Vagina (tissue), 2 donors: ENCODE results near the gene RAB8B.

ENCODE experiments used
- POLR2AphosphoS5 ChIP-seq, 2 donors: sonication (generic); formaldehyde crosslinking; IDR thresholded peaks; one replicate each; pipeline ENCODE4 v1.9.0; 2017; ENCODE audit warnings: antibody characterized with exemption in 2 of 2, mild to moderate bottlenecking in 2 of 2, low read depth in 1 of 2; ENCODE audit not compliant: insufficient read depth in 1 of 2
- TF ChIP-seq, protein P1 (sequence below), 3 experiments: fragments of 450-650 bp in 2 of 3; fragments of 200-600 bp in 1 of 3; sonication (generic) in 1 of 3; IDR thresholded peaks; one replicate each; pipeline ENCODE4 v1.5.1; 2017 to 2019; ENCODE audit warnings: antibody characterized with exemption in 3 of 3, mild to moderate bottlenecking in 2 of 3, moderate library complexity in 2 of 3

DNA sequence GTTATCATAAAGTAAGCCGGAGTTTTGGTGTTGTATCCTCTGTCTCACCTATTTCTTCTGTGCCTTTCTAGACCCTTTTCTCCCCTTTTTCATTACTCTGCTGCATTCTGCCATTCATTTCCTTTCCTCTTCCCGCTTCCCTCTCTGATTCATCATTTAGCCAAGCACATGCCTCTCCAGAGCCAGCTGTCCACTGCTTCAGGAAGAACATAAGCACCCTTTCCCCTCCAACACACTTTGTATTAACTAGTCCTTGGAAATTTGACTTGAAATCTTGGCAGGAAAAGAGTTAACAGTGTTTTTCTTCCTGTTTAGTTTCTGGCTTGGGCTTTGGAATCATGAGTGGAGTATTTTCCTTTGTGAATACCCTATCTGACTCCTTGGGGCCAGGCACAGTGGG lies 97.7 kb downstream of the RAB8B start:
- no peak for TF ChIP-seq POLR2AphosphoS5 (IDR thresholded peaks at IDR 0.05; ENCODE audit: insufficient read depth in 1 of 2, low read depth in 1 of 2)
- TF ChIP-seq, protein P1, sequence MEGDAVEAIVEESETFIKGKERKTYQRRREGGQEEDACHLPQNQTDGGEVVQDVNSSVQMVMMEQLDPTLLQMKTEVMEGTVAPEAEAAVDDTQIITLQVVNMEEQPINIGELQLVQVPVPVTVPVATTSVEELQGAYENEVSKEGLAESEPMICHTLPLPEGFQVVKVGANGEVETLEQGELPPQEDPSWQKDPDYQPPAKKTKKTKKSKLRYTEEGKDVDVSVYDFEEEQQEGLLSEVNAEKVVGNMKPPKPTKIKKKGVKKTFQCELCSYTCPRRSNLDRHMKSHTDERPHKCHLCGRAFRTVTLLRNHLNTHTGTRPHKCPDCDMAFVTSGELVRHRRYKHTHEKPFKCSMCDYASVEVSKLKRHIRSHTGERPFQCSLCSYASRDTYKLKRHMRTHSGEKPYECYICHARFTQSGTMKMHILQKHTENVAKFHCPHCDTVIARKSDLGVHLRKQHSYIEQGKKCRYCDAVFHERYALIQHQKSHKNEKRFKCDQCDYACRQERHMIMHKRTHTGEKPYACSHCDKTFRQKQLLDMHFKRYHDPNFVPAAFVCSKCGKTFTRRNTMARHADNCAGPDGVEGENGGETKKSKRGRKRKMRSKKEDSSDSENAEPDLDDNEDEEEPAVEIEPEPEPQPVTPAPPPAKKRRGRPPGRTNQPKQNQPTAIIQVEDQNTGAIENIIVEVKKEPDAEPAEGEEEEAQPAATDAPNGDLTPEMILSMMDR (IDR thresholded peaks at IDR 0.05) = no peak
